GM18508 (cell line): ENCODE results near the gene ZNF23.

Experiments
- ATAC-seq: cut with Tn5 transposase; IDR thresholded peaks from one replicate; pipeline ENCODE4 v1.9.1; 2021; ENCODE audit warnings: moderate number of reproducible peaks; ENCODE audit not compliant: insufficient read depth, unreplicated experiment

The ZNF23 gene

GRCh38 chr16:71472931-71473330, 10.9 kb upstream of the ZNF23 start:
- ATAC-seq, result no peak

- ATAC-seq, result no peak
These were observed 10.0 kb upstream of the ZNF23 start for GRCh38 chr16:71472051-71472450.

GRCh38 chr16:71467810-71468209, 5.8 kb upstream of the ZNF23 start:
- no peak for ATAC-seq

- no peak for ATAC-seq
These were observed 2.2 kb upstream of the ZNF23 start for GRCh38 chr16:71464231-71464630.

GRCh38 chr16:71460941-71461340, 1.1 kb downstream of the ZNF23 start:
- no peak for ATAC-seq

GRCh38 chr16:71460236-71460635, 1.8 kb downstream of the ZNF23 start:
- ATAC-seq, result no peak

GRCh38 chr16:71459510-71459909, 2.5 kb downstream of the ZNF23 start:
- ATAC-seq, result no peak

GRCh38 chr16:71456801-71457200, 5.2 kb downstream of the ZNF23 start:
- no peak for ATAC-seq

GRCh38 chr16:71453036-71453435, 9.0 kb downstream of the ZNF23 start:
- ATAC-seq, result no peak

- no peak for ATAC-seq
These were observed 13.0 kb downstream of the ZNF23 start for GRCh38 chr16:71449020-71449419.

- no peak for ATAC-seq
These were observed 13.7 kb downstream of the ZNF23 start for GRCh38 chr16:71448274-71448866.

GRCh38 chr16:71443714-71444113, 18.3 kb downstream of the ZNF23 start:
- no peak for ATAC-seq

GRCh38 chr16:71442051-71442440, 20.0 kb downstream of the ZNF23 start, which contains the start of gene TLE7:
Gene TLE7 (minus strand): TSS chr16:71442054. CDS start chr16:71433324, 8,730 bp downstream.
- no peak for ATAC-seq

- ATAC-seq, result no peak
These were observed 20.5 kb downstream of the ZNF23 start for GRCh38 chr16:71441348-71442050.

GRCh38 chr16:71440669-71441347, 21.2 kb downstream of the ZNF23 start:
- ATAC-seq, result no peak

- no peak for ATAC-seq
These were observed 22.5 kb downstream of the ZNF23 start for GRCh38 chr16:71439523-71439922.

GRCh38 chr16:71436473-71436872, 25.6 kb downstream of the ZNF23 start:
- ATAC-seq, result no peak

- ATAC-seq, result no peak
These were observed 29.1 kb downstream of the ZNF23 start for GRCh38 chr16:71432906-71433305.

GRCh38 chr16:71431991-71432390, 30.1 kb downstream of the ZNF23 start:
- ATAC-seq, result no peak

- ATAC-seq, result no peak
These were observed 30.9 kb downstream of the ZNF23 start for GRCh38 chr16:71431176-71431575.

GRCh38 chr16:71430744-71431143, 31.3 kb downstream of the ZNF23 start:
- no peak for ATAC-seq

- no peak for ATAC-seq
These were observed 32.5 kb downstream of the ZNF23 start for GRCh38 chr16:71429581-71429980.
